ENCODE results near the gene RAB1B.

The RAB1B gene

DNA sequence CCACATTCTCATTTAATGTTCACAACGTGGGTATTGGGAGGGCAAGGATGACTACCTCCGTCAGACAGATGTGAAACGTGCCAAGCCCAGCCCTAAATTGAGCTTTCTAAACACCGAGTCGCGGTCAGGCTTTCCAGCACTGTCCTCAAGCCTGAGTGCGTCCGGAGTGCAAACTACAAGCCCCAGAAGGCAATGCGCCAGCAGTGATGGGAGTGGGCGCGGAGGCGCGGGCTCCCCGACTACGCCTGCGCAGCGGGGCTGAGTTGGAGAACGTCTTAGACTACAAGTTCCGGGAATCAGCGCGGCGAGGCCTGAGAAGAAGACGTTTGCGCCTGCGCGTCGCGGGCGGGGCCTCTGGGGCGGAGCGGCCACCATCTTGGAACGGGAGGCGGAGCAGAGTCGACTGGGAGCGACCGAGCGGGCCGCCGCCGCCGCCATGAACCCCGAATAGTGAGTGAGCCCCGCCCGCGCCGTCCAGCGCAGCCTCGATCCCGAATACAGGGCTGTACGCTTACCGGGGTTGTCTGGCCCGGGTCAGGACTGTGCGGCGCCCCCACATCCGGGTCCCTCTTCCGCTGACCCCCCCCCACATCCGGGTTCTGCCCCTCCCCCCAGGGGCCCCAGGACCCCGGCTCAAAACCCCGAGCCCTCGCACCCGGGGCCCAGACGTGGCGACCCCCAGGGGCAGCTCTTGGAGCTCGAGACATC is at the start of gene RAB1B:
Gene RAB1B (plus strand): TSS at position 396 of the 708 bp plus-strand sequence. CDS start 41 bp downstream, at position 437.
- peak; percentile 99 for DNase-seq

DNA sequence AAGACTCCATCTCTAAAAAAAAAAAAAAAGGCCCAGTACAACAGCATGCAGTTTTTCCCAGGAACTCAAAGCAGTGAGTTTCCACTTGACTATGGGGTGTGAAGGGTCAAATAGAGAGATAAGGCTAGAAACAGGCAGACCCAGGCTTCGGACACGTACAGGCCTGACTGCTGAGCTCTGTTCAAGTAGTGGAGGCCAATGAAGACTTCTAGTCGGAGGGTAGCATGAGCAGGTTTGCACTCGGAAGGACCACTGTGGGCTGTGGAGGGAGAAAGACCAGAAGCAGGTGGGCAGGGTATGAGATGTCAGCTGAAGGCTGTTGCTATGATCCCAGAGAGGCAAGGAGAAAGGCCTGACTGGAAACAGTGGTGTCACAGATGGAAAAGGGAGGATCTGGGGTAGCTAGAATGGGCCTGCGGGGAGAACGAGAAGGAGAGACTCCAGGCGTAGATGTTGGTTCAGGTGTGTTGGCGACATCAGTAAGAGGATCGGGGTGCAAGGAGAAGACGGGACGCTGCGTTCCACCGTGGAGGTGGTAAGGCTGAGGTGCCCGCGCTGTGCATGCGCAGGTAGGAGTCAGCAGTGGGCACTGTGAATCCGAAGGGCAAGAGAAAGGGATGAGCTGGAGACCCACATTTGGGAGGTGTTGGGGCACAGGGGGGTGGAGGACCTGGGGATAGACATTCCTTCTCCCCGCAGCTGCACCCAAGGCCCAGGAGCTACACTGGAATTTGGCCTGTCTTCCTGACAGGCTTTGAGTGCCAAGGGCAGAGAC is 49.4 kb upstream of the RAB1B start:
- DNase-seq: no peak

DNA sequence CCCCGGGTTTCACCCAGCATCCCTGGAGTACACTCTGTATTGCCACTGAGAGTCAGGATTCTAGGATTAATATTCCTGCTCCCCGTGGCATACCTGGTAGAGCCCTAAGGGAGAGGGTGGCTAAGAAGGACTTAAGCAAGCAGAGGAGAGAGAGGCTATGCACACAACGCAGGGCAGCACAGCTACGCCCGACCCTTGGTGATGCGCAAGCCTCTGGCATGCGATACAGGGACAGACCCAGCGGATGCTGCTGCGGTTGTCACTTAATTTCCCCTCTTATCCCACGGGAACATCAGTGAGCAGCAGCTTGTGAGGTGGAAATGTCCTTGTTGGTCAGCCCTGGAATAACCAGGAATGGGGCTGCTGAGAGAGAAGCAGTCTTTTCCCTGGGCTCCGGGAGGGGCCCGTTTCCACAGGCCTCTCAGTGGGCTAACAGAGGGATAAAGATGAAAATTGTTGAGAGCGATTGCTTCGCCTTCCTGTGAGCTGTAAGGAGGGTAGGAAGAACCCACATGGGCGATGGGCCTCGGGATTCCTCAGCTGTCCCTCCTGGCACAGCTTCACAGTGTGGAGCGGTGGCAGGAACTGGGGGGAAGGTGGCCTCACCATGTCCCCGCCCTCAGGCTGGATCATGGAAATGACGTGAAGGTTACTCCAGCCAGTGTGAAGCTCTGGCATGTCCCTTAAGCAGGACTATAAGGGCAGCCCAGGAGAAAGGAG is 48.4 kb upstream of the RAB1B start:
- DNase-seq: no peak

DNA sequence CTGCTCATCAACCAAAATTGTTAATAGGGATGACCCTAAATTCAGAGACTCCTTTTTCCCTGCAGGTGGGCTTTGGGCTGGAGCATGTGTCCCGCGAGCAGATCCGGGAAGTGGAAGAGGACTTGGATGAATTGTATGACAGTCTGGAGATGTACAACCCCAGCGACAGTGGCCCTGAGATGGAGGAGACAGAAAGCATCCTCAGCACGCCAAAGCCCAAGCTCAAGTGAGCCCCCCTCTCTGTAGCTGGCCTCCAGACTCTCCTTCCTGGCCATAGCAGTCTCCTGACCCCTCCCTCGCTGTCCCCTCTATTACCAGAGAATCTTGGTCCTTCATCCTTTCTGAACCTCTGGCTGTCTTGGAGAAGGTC is 47.9 kb upstream of the RAB1B start:
- no peak for DNase-seq

DNA sequence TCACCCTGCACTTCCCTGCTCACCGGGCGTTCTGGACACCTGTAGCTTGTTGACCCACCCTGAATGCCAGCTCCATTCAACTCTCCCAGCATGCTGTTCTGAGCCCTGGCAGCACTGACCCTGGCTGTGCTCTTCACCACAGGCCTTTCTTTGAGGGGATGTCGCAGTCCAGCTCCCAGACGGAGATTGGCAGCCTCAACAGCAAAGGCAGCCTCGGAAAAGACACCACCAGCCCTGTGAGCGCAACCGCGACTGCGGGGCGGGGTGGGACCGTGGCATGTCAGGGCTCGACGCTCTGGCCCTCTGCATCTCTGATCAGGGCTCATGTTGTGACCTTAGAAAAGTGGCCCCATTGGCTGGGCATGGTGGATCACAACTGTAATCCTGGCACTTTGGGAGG is 47.4 kb upstream of the RAB1B start:
- DNase-seq: no peak

DNA sequence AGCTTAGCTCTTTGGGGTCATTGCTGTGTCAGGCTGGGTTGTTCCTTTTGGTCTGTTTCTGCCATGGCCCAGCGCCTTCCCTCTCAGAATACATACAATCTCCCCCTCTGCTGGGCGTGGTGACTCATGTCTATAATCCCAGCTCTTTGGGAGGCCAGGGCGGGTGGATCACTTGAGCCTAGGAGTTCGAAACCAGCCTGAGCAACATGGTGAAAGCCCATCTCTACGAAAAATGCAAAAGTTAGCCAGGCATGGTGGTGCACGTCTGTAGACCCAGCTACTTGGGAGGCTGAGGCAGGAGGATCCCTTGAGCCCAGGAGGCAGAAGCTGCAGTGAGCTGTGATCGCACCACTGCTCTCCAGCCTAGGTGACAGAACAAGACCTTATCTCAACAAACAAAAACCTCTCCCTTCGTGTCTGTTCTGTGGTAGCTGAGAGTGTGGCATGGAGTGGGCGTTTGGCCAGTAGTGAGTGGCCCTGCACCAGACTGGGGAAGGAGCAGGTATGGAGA is 46.7 kb upstream of the RAB1B start:
- DNase-seq: no peak

DNA sequence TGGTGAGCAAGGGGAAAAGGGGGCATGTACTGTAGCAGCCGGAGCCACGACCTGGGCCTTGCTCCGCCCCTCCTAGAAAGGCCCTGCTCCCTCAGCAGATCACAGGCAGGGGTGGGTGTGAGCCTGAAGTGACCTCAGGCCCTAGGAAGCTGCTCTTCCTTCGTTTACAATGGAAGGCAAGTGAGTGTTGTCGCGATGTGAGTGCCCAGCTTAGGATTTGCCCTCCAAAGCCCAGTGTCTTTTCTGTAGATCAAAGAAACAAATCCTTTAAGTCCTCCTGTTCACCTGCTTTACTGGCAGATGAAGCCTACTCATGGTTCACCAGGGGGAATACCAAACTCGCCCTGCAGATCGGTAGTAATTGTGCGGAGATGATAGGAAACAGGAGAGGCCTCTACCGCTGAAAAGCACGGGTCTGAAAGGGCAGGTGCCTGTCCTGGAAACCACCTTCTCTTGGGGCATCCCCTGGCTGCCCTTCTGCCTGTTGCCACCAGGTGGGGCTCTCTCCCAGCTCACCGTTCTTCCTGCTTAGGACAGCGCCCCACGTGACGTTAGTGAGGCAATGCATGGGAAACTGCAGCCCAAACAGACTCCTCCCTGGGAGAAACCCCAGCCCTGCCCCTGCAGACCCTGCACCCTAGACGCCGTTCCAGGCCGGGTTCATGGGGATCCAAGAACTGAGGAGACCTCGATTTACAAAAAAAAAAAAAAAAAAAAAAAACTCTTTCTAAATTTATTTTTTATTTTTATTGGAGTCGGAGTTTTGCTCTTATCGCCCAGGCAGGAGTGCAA is 45.9 kb upstream of the RAB1B start:
- peak; percentile 89 for DNase-seq

DNA sequence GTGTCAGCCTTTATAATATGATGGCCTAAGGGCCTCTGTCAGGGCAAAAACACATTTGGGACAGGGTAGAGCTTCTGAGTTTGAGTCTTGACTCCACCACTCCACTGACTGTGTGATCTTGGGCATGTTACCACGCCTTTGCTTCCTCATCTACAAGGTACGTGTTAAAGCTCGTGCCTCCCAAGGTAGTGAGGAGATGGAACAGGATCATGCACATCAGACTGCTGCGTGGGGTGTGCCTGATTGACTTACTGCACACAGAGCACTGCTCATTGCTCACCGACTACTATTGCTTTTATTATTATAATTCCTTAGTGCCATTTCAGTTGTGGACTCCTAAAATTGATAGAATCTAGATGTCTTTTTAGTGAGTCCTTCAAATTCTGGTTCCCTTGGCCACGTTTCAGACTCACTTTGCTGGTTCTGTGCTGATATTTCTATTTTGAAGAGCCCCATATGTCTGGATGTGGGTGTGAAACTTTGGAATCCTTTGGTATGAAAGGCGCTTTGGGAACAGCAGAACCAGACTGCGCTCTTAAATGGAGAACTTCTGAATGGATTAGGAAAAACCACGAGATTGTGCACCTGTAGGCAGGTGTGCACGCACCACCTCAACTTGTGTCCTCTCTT is 44.1 kb upstream of the RAB1B start:
- no peak for DNase-seq

DNA sequence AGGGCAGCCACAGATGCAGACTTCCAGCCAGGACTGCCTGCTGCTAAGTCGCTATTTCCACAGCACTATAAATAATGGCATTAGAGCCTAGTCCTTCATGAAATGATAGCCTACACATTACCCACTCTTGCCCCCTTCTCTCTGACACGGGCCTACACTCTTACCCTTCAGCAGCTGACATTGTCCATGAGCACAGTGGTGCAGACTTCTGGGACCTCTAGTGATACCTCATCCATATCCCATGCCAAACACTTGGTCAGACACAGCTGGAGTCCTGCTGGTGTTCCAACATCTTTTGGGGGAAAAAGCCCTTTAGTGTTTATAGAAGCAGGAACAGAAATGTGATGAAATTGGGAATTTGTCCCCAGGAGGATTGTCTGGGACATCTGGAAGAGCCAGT is 43.4 kb upstream of the RAB1B start:
- DNase-seq: no peak

DNA sequence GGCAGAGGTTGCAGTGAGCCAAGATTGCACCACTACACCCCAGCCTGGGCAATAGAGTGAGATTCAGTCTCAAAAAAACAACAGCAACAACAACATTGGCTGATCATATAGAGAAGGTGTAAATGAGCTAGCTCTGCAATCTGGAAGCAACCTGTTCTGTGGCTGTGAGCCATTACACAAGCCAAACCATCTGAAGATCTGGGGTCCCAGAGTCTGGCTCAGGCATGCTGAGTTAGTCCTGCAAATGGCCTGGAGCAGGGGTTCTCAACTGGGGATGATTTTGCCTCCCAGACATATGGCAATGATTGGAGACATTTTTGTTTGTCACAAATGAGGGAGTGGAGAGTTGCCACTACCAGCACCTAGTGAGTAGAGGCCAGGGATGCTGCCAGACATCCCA is 42.3 kb upstream of the RAB1B start:
- no peak for DNase-seq

DNA sequence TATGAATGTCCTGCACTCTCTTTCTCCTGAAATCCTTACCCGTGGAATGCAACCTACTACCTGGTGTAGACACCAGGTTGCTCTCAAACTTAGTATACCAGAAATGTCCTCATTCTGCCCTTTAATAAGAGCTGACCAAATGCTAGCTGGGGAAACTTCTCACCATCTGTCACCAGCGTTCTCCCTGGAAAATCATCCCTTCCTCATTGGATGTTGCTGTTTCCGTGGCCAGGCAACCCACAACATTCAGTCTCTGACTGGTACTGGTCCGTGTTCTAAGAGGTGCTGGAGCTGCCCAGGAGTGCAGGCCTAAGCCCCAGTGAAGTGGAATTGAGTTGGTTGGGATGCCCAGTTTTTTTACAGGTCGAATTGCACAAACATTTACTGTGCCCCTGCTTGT is 40.7 kb upstream of the RAB1B start:
- no peak for DNase-seq

DNA sequence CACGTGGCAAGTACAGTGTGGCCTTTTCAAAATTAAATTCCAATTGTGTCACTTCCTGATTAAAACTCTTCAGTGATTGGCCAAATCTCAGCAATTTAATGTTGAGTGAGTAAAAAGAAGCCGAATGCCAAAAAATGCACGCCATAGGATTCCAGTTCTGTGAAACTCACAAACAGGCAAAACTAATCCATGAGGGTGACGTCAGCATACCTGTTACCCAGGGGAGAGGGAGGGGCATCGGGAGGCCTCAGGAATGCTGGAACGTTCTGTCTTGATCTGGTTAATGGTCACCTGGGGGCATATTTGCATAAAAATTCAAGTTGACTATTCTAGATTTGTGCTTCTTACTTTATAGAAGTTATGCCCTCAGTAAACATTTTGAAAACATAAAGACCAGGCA is 39.9 kb upstream of the RAB1B start:
- DNase-seq: no peak

DNA sequence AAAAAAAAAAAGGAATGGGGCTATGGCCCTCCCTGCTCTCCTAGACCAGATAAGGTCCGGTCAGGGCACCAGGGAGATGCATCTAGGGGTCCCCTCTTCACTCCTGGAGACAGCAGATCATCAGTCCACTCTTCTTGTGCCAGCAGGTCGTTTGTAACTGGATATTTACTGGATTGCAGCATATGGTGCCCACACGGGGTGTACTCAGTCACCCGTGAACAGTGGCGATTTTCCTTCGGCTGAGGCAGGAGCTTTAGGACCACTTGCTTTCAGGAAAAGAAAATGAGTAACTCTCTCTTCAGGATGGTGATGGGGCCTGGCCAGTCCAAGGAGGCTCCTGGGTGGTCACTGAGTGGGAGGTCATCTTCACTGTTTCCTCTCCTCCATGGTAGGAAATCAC is 38.3 kb upstream of the RAB1B start:
- DNase-seq: no peak

DNA sequence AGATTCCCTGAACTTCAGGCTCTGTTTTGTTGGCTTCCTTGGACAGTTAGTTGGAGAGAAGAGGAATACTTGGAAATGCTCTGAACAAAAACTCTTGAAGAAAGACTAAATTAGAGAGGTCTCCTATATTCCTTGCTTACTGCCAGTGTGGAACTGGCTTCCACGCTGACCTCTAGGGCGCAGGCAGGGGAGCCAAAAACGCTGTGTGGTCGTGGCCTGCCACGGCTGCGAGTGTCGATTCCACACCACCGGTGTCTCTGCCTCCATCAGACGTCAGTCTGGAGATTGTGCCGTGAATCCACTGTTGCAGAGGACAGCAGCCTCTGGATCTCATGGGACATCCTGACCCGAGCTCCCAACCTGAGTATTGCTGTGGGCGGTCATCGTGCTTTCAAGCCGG is 37.5 kb upstream of the RAB1B start:
- no peak for DNase-seq

DNA sequence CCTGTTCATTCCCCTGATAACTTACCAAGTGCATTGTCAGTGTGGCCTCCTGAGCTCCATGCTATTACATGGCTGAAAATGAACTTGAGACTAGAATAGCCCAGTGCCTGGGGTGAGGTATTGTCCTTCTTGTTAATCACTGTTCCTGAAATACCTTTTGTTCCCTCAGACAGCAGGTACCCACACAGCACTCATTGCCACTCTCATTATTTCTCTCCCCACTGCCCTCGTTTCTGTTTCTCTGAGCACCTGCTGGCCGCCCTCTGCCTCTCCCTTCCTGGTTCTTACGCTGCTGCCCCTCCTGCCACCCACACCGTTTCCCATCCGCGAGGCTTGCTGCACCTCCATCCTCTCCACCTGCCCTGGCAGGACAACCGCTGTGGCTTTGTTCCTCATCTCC is 36.9 kb upstream of the RAB1B start:
- DNase-seq: no peak

DNA sequence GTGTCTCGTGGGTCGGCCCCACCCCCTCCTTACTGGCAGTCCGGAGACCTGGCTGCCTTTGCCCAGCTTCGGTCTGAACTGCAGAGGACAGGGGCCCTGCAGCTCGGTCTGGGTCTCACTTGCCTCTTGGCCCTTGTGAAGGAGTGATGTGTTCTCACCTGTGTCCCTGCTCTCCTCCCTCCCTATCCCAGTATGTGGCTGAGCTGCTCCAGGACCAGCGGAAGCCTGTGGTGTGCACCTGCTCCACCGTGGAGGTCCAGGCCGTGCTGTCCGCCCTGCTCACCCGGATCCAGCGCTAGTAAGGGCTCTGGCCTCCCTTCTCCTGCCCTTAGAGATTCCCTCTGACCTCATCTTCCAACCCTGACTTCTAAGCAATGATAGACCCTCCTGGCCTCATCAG is 35.7 kb upstream of the RAB1B start:
- no peak for DNase-seq

DNA sequence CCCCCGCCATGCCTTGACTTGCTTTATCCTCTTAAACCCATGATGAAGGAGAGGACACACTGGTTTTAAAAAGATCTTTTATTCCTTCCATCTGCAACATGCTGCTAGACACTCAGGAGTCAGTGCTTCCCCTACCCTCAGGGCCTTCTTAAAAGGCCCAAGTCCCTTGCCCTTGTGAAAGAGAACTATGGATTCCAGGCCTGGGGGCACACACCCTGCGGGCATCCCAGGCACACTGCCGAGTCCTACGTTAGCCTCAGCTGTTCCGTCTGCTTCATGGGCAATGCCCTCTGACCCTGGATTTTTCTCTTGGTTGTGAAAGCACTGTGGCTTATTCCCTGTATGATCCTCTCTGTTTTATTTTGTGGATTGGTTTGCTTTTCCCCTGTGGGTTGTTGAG is 35.1 kb upstream of the RAB1B start:
- no peak for DNase-seq

DNA sequence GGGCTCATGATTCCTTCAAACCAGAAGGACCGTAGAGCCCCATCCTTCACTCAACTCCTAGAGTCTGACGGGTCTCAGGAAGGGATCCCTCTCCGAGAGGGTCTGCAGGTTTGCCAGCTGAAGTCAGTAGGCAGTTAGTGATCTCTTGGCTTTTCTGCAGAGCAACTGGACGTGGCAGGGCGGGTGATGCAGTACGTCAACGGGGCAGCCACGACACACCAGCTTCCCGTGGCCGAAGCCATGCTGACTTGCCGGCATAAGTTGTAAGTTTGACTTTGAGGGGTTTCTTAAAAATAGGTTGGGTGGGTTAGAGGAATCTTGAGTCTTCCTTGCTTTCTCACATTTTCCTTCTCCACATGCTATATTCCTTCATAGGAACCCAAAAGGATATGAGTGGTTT is 33.3 kb upstream of the RAB1B start:
- no peak for DNase-seq

DNA sequence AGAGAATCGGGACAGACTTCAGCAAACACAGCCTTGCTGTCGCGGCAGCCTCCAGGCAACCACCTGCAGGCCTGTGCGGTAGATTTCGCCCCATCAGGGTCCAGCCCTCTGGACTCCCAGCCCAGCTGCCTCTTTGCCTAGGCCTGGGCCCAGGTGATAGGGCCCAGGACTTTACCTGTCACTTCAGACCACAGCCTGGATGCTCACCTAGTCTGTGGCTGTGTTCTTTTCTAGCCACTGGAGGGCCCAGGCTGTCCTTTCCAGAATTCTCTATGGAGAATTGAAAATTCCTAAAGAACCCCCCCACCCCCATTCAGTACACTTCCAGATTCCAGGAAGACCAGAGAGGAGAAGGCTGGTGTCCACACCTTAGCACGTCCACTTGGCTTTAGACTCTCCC is 30.6 kb upstream of the RAB1B start:
- no peak for DNase-seq

DNA sequence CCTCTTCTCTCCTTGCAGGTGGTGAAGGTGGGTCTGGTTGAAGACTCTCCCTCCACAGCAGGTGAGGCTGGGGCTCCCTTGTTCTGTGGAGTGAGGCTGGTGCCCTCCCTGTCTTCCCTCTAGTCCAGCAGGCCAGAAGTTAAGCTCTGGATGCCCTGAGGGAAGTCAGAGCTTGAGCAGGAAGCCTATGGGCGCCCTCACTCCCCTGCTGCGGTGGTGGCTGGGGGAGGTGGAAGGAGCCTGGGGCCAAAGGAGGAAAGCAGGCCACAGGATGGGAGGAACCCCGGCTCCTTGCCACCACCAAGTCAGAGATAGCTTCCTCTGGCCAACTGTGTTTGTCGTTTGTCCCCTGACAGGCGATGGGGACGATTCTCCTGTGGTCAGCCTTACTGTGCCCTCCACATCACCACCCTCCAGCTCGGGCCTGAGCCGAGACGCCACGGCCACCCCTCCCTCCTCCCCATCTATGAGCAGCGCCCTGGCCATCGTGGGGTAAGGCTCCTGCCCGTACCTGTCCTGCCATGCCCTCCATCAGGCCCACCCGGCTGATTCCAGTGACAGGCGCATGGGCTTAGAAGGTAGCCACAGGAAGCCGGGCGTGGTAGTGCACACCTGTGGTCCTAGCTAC is 29.5 kb upstream of the RAB1B start:
- DNase-seq: no peak

DNA sequence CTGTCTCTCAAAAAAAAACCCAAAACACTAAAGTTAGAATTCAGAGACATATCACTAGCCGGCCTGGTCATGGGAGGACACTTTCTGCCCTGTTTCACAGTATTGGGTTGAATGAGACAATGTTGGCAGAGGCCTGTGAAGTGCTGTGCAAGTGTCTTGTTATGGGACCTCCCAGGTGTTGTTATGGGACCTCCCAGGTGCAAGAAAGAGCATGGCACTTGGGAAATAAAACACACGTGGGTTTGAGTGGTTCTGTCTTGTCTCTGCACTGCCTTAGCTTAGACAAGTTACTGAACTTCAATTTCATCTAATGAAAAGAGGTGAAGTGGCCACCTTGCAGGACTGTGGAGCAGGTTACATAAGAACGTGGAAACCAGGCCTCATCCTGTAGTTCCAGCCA is 28.9 kb upstream of the RAB1B start:
- DNase-seq: no peak
